Measurements from ENCODE around the gene SERINC1. TPM values are rescaled to one million over a fixed set of nuclear protein-coding genes. Genes with fewer than 3 reads are reported as not detected.
A peak's percentile ranks its signal among the peaks of the same experiment; 100 is the strongest.

SERINC1 gene
- total RNA-seq (2012; rRNA removed) (123 and 235 TPM in 2 replicates), polyA plus RNA-seq (2012; rRNA removed) (55.3 and 79.8 TPM in 2 replicates), Bru-seq, nascent RNA (percentile 95 among the genes with signal in this experiment), BruChase-seq, experiment 1, labeled RNA remaining after a 6-hour chase (percentile 98 among the genes with signal in this experiment), BruChase-seq, experiment 2, labeled RNA remaining after a 2-hour chase (percentile 96 among the genes with signal in this experiment)
- 13.8 and 14.5 TPM in 2 replicates for polyA plus RNA-seq (2012; cell fraction: cytosol; rRNA removed)
- polyA plus RNA-seq (2012; cell fraction: nucleus; rRNA removed; ENCODE audit: low replicate concordance) = 2.6 and 23.2 TPM in 2 replicates
- long read RNA-seq, transcript SERINC1-201 (10 exons, 3,137 nt) = major isoform, 324 of 397 reads
- long read RNA-seq, partial matches to known transcripts = 51 of 397 reads
- long read RNA-seq, other reads (novel, unspliced or antisense) = 22 of 397 reads

- Histone ChIP-seq H3K18ac (ENCODE audit: low read depth, low read length) (peak within 1 kb of the TSS; percentile 92), H2BK5ac (ENCODE audit: low read depth, low read length, poor library complexity, severe bottlenecking) (peak within 1 kb of the TSS; percentile 91), H3K9me3 (ENCODE audit: control insufficient read depth, insufficient read depth, low read length) (no peaks in the 10 kb centered on the region), H3K27me3 (ENCODE audit: control insufficient read depth, insufficient read depth, low read length) (no peaks in the 10 kb centered on the region), H2BK15ac (ENCODE audit: low read depth, low read length) (no peak within 1 kb of the TSS; the same call in 2 of the 3 replicates), H4K91ac (ENCODE audit: insufficient read depth, low read depth, low read length) (peak within 1 kb of the TSS; percentile 96), H2BK120ac (ENCODE audit: low read depth, low read length) (peak within 1 kb of the TSS; percentile 86), H4K8ac (ENCODE audit: low read depth in 2 of 2, low read length in 2 of 2) (peak within 1 kb of the TSS; percentile 87 to 99), H3K79me1 (ENCODE audit: low read depth in 1 of 2, low read length in 2 of 2) (peaks cover 0 to 7% of the 10 kb centered on the region in 2 experiments; a peak in 2 of 4 replicates), H2AK5ac (ENCODE audit: low read depth, low read length) (peak within 1 kb of the TSS; percentile 67), H4K5ac (ENCODE audit: low read depth, low read length) (peak within 1 kb of the TSS; percentile 97), H3K4me3 (ENCODE audit: insufficient read depth, low read depth, low read length) (peak within 1 kb of the TSS; percentile 81), H3K4ac (ENCODE audit: low read depth, low read length) (peak within 1 kb of the TSS; percentile 99), H4K20me1 (ENCODE audit: insufficient read depth, low read length) (peaks cover 36% of the 10 kb centered on the region), H3K36me3 (ENCODE audit: control insufficient read depth, insufficient read depth, low read length) (no peaks in the 10 kb centered on the region), H3K56ac (ENCODE audit: extremely low read depth, insufficient read depth, low read length) (peak within 1 kb of the TSS; percentile 98), H2AFZ (replicated peaks; ENCODE audit: low read length, poor library complexity) (peak within 1 kb of the TSS; percentile 94), H3K9me1 (ENCODE audit: insufficient read depth, low read length) (no peaks in the 10 kb centered on the region), H3K27ac (ENCODE audit: insufficient read depth, low read length) (peak within 1 kb of the TSS; percentile 90), H3K9ac (ENCODE audit: low read depth, low read length) (peak within 1 kb of the TSS; percentile 99), H3K23ac (ENCODE audit: low read depth, low read length) (peak within 1 kb of the TSS; percentile 100), H3K4me2 (ENCODE audit: low read depth, low read length) (peak within 1 kb of the TSS; percentile 96), H3K14ac (replicated peaks; ENCODE audit: low read depth, low read length) (peak within 1 kb of the TSS; percentile 100), H3K4me1 (ENCODE audit: control insufficient read depth, insufficient read depth, low read length) (no peaks in the 10 kb centered on the region), H2AK9ac (replicated peaks; ENCODE audit: low read depth, low read length, poor library complexity) (peak within 1 kb of the TSS; percentile 97), H2BK20ac (ENCODE audit: low read depth, low read length) (0 out of 2 replicates have a peak within 1 kb of the TSS, but pooled peaks have one; percentile 52)
- ATAC-seq (ENCODE audit: low read depth) (peak; percentile 91), DNase-seq (peak; percentile 95)
- WGBS, 2 experiments (ENCODE audit: extremely low coverage in 2 of 2, insufficient read length in 1 of 2) = 0% methylated on average over 6 of the region's 49 CpGs; no CpG with 5 or more reads in 1 of the 2 experiments
- in situ Hi-C loops (cut with MboI; ENCODE audit: low sequenced_read_pairs) = no loop called here
- TF ChIP-seq CHD1 (IDR thresholded peaks at IDR 0.05; ENCODE audit: low read depth, low read length) (peak; percentile 41; the same call in 1 of the 2 replicates), CEBPB (IDR thresholded peaks at IDR 0.05; ENCODE audit: low read depth, low read length) (peak; percentile 52), MAZ (IDR thresholded peaks at IDR 0.05; ENCODE audit: borderline replicate concordance, low read depth, low read length) (peak; percentile 67; the same call in 1 of the 2 replicates), POLR2A (IDR thresholded peaks at IDR 0.05; ENCODE audit: low read depth, low read length) (peak; percentile 84), FOS (IDR thresholded peaks at IDR 0.05; ENCODE audit: low read depth, low read length) (no peak), ELK1 (IDR thresholded peaks at IDR 0.05; ENCODE audit: borderline replicate concordance, low read depth, low read length) (no peak)
- CTCF ChIA-PET = interaction anchor here (0.6 to 1.2 kb wide), 4 partner anchors 20 to 59 kb away, joined by 3 to 7 read pairs (median 4); no protein-coding TSS in a partner anchor
- intact Hi-C loops (cut with micrococcal nuclease) = loop anchor here (5.0 kb wide), 1 partner anchor 69 kb away; no protein-coding TSS in a partner anchor
- POLR2A ChIA-PET (ENCODE audit: unreplicated experiment) = no interaction called here
- dilution Hi-C loops (cut with HindIII; ENCODE audit: low sequenced_read_pairs, unreplicated experiment) = no loop called here
- TSS peak; percentile 49 for BruUV-seq (replicated peaks)
Observed at GRCh38 chr6:122471107-122472021, at the start of gene SERINC1. SERINC1 (minus strand) TSS chr6:122471807; CDS start chr6:122471737, 70 bp downstream.
